Keratinocyte (primary cell): ENCODE data around the gene OR1F1. TPM values are rescaled to one million over a fixed set of nuclear protein-coding genes. Genes with fewer than 3 reads are reported as not detected.

Source experiments
- DNase-seq: peaks from one replicate; pipeline ENCODE4 v3.0.0-alpha.2; 2011; ENCODE audit warnings: low read depth, missing footprints, low spot score
- FAIRE-seq: peaks from 2 replicates; lab custom pipeline; 2011; peaks lifted over from hg19 to GRCh38; lab: Jason Lieb, UNC
- H2AFZ ChIP-seq: 2 replicates; pipeline ENCODE4 v1.6.0; 2012; ENCODE audit warnings: low read length, control low read depth, inconsistent platforms; ENCODE audit not compliant: control insufficient read depth
- H3K27ac ChIP-seq: 2 replicates; pipeline ENCODE4 v1.5.1; 2011; ENCODE audit warnings: low read length; ENCODE audit not compliant: control insufficient read depth, insufficient read depth
- H3K27me3 ChIP-seq: 3 replicates; pipeline ENCODE4 v1.6.0; 2011; ENCODE audit warnings: low read length; ENCODE audit not compliant: control insufficient read depth, insufficient read depth; ENCODE audit errors: extremely low read depth
- H3K36me3 ChIP-seq, 2 experiments: 2 replicates in 1 of 2; 3 replicates in 1 of 2; pipeline ENCODE4 v1.5.1; 2011; ENCODE audit warnings: low read length in 2 of 2, mild to moderate bottlenecking in 1 of 2; ENCODE audit not compliant: control insufficient read depth in 2 of 2, insufficient read depth in 2 of 2; ENCODE audit errors: extremely low read depth in 1 of 2
- H3K4me1 ChIP-seq: 3 replicates; pipeline ENCODE4 v1.5.1; 2011; ENCODE audit warnings: low read length; ENCODE audit not compliant: control insufficient read depth, insufficient read depth; ENCODE audit errors: extremely low read depth
- H3K4me2 ChIP-seq: 3 replicates; pipeline ENCODE4 v1.6.0; 2011; ENCODE audit warnings: low read depth, low read length; ENCODE audit not compliant: control insufficient read depth, insufficient read depth; ENCODE audit errors: extremely low read depth
- H3K4me3 ChIP-seq, 3 experiments: fragments of 200-600 bp in 1 of 3; sonication (generic) in 1 of 3; 2 replicates in 2 of 3; 3 replicates in 1 of 3; pipeline ENCODE4 v1.5.1; 2011 to 2016; ENCODE audit warnings: low read length in 3 of 3, mild to moderate bottlenecking in 3 of 3, control low read depth in 2 of 3, inconsistent platforms in 1 of 3, low read depth in 1 of 3, mixed read lengths in 1 of 3, mixed run types in 1 of 3, moderate library complexity in 1 of 3; ENCODE audit not compliant: control insufficient read depth in 2 of 3, insufficient read depth in 2 of 3; ENCODE audit errors: extremely low read depth in 1 of 3
- H3K79me2 ChIP-seq: 2 replicates; pipeline ENCODE4 v1.6.0; 2012; ENCODE audit warnings: low read length; ENCODE audit not compliant: control insufficient read depth, insufficient read depth
- H3K9ac ChIP-seq: 3 replicates; pipeline ENCODE4 v1.6.0; 2011; ENCODE audit warnings: low read length; ENCODE audit not compliant: control insufficient read depth, insufficient read depth; ENCODE audit errors: extremely low read depth
- H3K9me1 ChIP-seq: 3 replicates; pipeline ENCODE4 v1.6.0; 2011; ENCODE audit warnings: low read length; ENCODE audit not compliant: control insufficient read depth, insufficient read depth; ENCODE audit errors: extremely low read depth
- H3K9me3 ChIP-seq: 2 replicates; pipeline ENCODE4 v1.5.1; 2012; ENCODE audit warnings: low read depth, low read length; ENCODE audit not compliant: control insufficient read depth
- H4K20me1 ChIP-seq: 3 replicates; pipeline ENCODE4 v1.6.0; 2011; ENCODE audit warnings: low read length; ENCODE audit not compliant: control insufficient read depth, insufficient read depth; ENCODE audit errors: extremely low read depth
- EZH2 ChIP-seq: IDR thresholded peaks from one replicate; pipeline ENCODE4 v1.6.1; 2012; ENCODE audit warnings: inconsistent platforms, mild to moderate bottlenecking, low read length, moderate library complexity
- dilution Hi-C: fragments of 300-500 bp; cut with MboI; formaldehyde crosslinking; loops from one replicate; pipeline ENCODE4 v1.7.0; 2020; ENCODE audit warnings: low sequenced_read_pairs; ENCODE audit not compliant: extremely low pct_ligation_motif_present
- polyA plus RNA-seq, 5 experiments: library from polyadenylated mRNA; depleted of rRNA in 3 of 5; stranded (reverse) in 3 of 5; stranded (forward) in 1 of 5; unstranded in 1 of 5; fragments of >200 nt; gene quantifications; 1 replicate in 1 of 5; 2 replicates in 3 of 5; 3 replicates in 1 of 5; pipeline versions ENCODE4 v1.2.1 to v1.2.3, GENCODE V29; 2011 to 2012; ENCODE audit warnings: missing spikeins in 2 of 5, low read depth in 1 of 5, low replicate concordance in 1 of 5
- TF ChIP-seq, protein P1 (sequence below), 3 experiments: IDR thresholded peaks in 1 of 3; conservative IDR thresholded peaks in 1 of 3; optimal IDR thresholded peaks in 1 of 3; 2 replicates in 2 of 3; 3 replicates in 1 of 3; pipeline versions ENCODE3 to v1.5.1; 2011; ENCODE audit warnings: low read length in 3 of 3, mild to moderate bottlenecking in 3 of 3, moderate library complexity in 2 of 3, control low read depth in 1 of 3, inconsistent platforms in 1 of 3; ENCODE audit not compliant: insufficient read depth in 2 of 3; ENCODE audit errors: extremely low read depth in 1 of 3

OR1F1 gene
- polyA plus RNA-seq, 1 donor (not counting 4 experiments of a cell fraction or from before 2014, with no cell fraction given), result 0.51 TPM

DNA sequence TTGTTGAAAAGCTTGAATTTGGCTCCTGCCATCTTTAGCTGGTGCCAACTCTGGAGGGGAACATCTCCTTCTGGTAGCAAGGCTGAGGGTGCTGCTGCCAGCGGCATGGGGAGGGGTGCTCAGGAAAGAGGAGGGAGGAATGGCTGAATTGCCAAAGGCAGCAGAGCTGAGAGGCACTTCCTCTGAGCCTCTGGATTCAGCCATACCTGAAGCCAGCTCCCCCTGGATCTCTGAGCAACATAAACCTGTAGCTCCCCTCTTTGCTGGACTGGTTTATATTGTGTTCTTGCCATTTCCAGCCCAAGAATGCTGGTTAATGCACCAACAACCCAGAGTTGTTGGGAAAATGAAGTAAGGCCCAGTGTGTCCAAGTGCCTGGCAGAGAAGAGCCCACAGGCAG lies 61.0 kb downstream of the OR1F1 start:
- no peaks in the 10 kb centered on the region for H3K4me1 ChIP-seq
- no peak overlapping the region for H3K9ac ChIP-seq
- H3K36me3 ChIP-seq, result no peaks in the 10 kb centered on the region
- no peaks in the 10 kb centered on the region for H4K20me1 ChIP-seq
- H3K79me2 ChIP-seq, result no peaks in the 10 kb centered on the region
- H3K9me3 ChIP-seq, result no peaks in the 10 kb centered on the region
- H3K9me1 ChIP-seq, result no peaks in the 10 kb centered on the region
- no peak overlapping the region for H2AFZ ChIP-seq
- no peak overlapping the region for H3K4me3 ChIP-seq
- no peak for TF ChIP-seq EZH2
- TF ChIP-seq, protein P1, sequence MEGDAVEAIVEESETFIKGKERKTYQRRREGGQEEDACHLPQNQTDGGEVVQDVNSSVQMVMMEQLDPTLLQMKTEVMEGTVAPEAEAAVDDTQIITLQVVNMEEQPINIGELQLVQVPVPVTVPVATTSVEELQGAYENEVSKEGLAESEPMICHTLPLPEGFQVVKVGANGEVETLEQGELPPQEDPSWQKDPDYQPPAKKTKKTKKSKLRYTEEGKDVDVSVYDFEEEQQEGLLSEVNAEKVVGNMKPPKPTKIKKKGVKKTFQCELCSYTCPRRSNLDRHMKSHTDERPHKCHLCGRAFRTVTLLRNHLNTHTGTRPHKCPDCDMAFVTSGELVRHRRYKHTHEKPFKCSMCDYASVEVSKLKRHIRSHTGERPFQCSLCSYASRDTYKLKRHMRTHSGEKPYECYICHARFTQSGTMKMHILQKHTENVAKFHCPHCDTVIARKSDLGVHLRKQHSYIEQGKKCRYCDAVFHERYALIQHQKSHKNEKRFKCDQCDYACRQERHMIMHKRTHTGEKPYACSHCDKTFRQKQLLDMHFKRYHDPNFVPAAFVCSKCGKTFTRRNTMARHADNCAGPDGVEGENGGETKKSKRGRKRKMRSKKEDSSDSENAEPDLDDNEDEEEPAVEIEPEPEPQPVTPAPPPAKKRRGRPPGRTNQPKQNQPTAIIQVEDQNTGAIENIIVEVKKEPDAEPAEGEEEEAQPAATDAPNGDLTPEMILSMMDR (optimal IDR thresholded peaks at IDR 0.05 in 1 of 3, IDR thresholded peaks at IDR 0.05 in 1 of 3, conservative IDR thresholded peaks at IDR 0.05 in 1 of 3; ENCODE audit: extremely low read depth in 1 of 3, insufficient read depth in 2 of 3, low read length in 3 of 3), result no peak
- no peak for DNase-seq
- no peak overlapping the region for H3K27ac ChIP-seq
- FAIRE-seq, result no peak
- no peak overlapping the region for H3K4me2 ChIP-seq
- dilution Hi-C loops, result no loop called here
- no peaks in the 10 kb centered on the region for H3K27me3 ChIP-seq

DNA sequence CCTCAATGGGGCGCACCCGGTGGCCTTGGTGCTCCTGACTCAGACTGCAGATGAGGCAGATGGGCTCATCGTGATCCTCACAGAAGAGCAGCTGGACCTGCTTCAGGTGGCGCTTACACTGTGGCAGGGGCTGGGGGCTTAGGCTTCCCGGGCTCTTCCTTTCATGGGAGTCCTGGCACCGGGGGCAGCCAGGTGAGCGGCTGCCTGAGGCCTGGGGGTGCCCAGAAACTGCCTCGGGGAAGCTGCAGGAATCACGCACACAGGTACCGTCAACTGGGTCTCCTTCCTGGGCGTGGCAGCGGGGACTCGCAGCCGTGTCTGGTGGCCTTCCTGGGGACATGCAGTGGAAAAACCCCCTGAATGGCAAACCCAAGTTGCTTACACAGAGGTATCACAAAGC lies 61.4 kb downstream of the OR1F1 start:
- dilution Hi-C loops, result no loop called here
- TF ChIP-seq, protein P1 (optimal IDR thresholded peaks at IDR 0.05 in 1 of 3, IDR thresholded peaks at IDR 0.05 in 1 of 3, conservative IDR thresholded peaks at IDR 0.05 in 1 of 3; ENCODE audit: extremely low read depth in 1 of 3, insufficient read depth in 2 of 3, low read length in 3 of 3), result no peak
- TF ChIP-seq EZH2, result no peak

More for the DNA sequence above, 61.4 kb downstream of the OR1F1 start:
- Histone ChIP-seq H2AFZ (no peak overlapping the region), H3K27ac (no peak overlapping the region), H3K9ac (no peak overlapping the region), H3K9me1 (no peaks in the 10 kb centered on the region), H3K79me2 (no peaks in the 10 kb centered on the region), H4K20me1 (no peaks in the 10 kb centered on the region), H3K4me2 (no peak overlapping the region), H3K9me3 (no peaks in the 10 kb centered on the region), H3K27me3 (no peaks in the 10 kb centered on the region), H3K4me1 (no peaks in the 10 kb centered on the region), H3K36me3 (no peaks in the 10 kb centered on the region), H3K4me3 (no peak overlapping the region)
- no peak for DNase-seq
- no peak for FAIRE-seq
